GM18507 (cell line): ENCODE data around the gene ADAMTS2.
"Not testable (repeated sequence)": the region's sequence is repeated elsewhere in the genome, so short reads cannot be mapped to it uniquely, and the experiment has no call there.

ENCODE experiments used
- DNase-seq: peaks from one replicate; pipeline ENCODE4 v3.0.0; 2011; ENCODE audit warnings: low read depth; ENCODE audit not compliant: insufficient read length; ENCODE audit errors: extremely low spot score
- FAIRE-seq: peaks from 2 replicates; lab custom pipeline; 2011; peaks lifted over from hg19 to GRCh38; lab: Jason Lieb, UNC

Gene ADAMTS2

DNA sequence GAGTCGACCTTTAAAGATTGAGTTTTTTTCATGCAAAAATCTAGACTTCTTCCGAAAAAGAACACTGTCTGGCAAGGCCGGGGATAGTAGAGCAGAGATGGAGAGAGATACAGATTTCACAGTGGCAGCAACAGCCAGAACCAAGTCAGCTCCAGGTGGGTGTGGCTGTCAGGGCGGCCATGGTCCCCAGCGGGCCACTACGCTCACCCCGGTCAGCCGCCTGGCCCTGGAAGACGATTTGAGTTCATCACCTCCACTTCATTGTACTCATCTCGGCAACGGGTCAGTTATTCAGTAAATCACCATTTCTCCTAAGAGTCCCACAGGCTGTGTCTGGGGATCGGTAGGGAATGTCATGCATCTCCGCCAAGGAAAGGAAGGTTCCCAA, 232.1 kb downstream of the ADAMTS2 start:
- DNase-seq (no peak), FAIRE-seq (no peak)

DNA sequence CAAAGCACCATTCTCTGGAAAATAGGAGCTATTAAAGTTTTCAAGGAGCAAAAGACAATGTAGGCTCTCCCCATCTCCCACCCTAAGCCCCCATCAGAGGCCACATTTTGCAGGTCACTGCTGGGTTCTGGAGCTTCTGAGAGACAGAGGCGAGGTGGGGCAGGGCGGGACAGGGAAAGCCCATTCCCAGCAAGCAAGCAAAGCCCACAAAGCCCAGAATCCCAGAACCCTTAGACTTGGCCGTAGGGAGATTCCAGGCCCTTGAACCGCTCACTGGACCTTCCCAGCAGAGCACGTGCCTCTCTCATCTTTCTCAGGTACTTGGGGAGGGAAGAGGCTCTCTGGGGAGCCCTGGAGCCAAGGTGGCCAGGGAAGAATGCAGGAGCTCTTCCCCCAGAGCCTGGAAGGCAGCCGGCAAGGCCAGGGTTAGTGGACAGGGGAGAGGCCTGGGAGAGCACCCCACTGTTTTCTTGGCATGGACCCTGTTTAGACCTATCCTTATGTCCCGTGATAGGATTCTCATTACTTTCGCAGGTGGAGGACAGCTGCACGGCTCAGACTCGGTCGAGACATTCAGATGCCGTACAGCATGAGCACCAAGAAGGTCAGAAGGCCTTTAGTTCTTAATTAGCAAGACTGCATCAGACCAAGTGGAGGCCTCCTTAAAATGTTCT, 232.7 kb downstream of the ADAMTS2 start:
- FAIRE-seq (no peak), DNase-seq (no peak)

DNA sequence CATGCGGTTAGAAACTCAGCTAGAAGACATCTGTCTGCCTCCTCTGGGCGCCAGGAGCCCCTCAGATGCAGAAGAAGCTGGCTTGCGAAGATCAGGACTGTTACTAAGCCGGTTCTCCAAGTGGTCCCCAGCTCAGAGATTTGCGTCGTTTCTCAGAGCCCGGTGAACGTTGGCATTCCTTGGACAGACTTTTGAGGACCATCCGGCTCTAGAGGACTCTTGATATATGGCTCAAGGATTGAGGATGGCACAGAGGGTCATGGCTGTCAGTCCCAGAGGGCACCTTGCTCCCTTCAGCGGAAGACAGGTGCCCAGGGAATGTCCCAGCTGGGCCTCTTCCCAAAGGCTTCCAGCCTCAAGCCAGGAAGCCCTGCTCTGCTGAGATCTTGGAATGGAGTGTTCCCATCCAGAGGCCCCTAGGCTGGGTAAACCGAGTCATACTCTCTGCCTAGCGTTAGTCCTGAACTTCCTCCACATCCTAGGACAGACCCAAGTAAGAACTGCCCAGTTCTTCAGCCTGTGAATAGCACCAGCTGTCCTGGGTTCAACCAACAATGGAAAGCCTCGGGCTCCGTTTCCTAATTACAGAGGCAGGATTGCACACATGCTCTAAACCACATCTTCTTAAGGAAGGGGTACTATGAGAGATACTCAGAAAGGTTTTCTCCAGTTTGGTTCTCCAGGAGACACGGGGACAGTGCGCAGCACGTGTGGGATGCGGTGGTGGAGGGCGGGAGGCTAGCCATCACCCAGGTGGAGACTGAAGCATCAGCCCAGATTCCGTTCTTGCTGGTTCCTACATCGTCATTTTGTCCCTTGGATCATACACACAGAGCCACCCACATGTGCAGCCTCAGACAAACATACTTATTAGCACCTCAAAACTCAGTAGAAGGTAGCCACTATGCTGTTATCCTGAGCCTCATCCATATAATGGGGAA, 233.7 kb downstream of the ADAMTS2 start:
- DNase-seq (no peak), FAIRE-seq (no peak)

DNA sequence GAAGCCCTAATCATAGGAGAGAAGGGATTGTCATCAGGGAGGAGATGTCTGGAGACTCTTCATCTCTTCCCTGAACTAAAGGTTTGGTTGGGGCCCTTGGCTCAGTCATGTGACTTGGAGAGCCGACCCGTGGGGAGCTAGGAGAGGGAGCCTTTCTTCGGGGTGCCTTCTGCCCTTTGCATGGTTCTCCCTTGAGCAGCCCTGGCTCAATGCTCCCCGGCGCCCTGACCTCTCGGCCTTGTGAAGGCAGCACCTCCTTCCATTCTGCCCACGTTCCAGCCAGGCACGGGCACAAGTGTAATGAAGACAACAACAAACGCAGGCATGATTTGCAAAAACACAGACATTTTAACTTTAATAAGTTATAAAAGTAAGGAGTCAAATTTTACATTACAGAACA, 234.7 kb downstream of the ADAMTS2 start:
- DNase-seq = no peak
- FAIRE-seq = no peak

DNA sequence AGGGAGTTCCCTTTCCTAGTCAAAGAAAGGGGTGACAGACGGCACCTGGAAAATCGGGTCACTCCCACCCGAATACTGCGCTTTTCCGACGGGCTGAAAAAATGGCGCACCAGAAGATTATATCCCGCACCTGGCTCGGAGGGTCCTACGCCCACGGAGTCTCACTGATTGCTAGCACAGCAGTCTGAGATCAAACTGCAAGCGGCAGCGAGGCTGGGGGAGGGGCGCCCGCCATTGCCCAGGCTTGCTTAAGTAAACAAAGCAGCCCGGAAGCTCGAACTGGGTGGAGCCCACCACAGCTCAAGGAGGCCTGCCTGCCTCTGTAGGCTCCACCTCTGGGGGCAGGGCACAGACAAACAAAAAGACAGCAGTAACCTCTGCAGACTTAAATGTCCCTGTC, 244.0 kb downstream of the ADAMTS2 start:
- not testable (repeated sequence) for DNase-seq, FAIRE-seq

DNA sequence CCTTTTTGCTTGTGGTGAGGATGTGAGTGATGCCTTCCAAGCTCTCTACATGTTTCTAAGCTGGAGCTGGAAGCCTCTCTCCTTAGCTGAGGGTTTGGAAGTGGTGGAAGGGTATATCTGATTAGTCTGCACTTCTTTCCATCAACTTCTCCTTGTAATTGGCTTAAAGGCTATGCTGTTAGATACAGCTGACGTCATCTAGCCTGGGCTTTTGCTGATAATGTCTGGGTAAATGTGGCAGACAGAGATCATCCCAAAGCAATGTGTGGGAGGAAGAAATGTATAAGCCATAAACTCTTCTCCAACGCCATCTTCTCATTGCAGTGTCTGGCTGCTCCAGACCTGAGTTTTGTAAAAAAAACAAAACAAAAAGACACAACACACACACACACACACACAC, 255.8 kb downstream of the ADAMTS2 start:
- DNase-seq (no peak), FAIRE-seq (no peak)

DNA sequence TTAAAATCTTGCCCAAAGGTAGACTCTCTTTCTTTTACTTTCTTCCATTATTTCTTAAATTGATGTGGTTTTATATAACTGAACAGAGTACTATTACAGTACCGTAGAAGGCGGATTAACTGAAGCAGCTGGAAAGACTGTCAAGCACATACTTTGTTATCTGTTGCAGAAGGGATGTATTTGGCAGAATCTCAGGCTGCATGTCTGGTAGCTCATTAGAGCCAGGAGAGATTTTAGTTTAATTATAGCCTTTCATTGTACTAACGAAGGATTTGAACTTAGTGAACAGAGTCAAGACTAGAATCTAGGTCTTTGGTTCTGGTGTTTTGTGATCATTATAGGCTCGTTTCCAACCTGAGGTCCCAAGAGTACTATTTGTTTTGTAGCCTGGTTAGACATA, 264.5 kb downstream of the ADAMTS2 start:
- DNase-seq = no peak
- no peak for FAIRE-seq

DNA sequence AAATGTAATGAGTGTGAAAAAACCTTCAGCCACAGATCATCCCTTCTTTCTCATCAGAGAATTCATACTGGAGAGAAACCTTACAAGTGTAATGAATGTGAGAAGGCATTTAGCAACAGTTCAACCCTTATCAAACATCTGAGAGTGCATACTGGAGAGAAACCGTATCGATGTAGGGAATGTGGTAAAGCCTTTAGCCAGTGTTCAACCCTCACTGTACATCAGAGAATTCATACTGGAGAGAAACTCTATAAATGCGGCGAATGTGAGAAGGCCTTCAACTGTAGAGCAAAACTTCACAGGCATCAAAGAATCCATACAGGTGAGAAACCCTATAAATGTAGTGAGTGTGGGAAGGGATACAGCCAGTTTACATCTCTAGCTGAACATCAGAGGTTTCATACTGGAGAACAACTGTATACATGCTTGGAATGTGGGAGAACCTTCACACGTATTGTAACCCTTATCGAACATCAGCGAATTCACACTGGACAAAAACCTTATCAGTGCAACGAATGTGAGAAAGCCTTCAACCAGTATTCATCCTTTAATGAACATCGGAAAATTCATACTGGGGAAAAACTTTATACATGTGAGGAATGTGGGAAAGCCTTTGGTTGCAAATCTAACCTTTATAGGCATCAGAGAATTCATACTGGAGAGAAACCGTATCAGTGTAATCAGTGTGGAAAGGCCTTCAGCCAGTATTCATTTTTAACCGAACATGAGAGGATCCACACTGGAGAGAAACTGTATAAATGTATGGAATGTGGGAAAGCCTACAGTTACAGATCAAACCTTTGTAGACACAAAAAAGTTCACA, 265.9 kb downstream of the ADAMTS2 start:
- DNase-seq (no peak), FAIRE-seq (no peak)

DNA sequence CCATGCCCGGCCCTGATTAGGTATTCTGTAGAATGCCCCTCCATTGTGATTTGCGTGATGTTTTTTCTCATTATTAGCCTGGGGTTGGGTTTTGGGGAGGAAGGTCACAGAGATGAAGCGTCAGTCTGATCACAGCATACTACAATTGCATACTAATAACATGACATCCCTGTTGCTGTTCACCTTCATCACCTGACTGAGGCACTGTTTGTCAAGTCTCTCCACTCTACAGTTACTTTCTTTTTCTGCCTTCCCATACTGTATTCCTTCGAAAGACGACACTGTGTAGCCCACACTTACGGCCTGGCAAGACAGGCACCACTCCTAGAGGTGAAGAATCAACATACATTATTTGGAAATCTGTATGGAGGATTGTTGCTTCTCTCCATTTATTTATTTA, 279.6 kb downstream of the ADAMTS2 start:
- no peak for DNase-seq

DNA sequence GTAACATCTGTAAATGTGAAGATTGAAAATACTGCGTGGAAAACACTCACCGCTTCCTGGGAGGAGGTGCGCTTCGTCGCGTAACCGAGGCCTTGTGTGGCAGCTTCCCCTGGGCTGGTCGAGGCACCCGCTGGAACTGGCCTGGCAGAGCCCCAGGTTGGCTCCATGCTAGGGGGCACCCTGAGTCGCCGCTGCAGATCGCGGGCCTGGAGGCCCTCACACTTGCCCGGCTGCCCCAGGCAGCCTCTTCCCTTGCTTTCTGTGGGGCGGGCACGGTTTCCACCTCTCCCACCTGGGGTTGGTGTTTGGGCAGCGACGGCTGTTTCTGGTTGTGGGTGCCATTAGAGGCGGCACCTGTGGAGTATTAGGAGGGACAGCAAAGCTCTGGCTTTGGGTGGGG, 284.2 kb downstream of the ADAMTS2 start:
- FAIRE-seq (no peak), DNase-seq (no peak)

More for the DNA sequence above, 279.6 kb downstream of the ADAMTS2 start:
- FAIRE-seq = no peak
